ENCODE data around the gene SERPINH1. TPM values are rescaled to one million over a fixed set of nuclear protein-coding genes. Genes with fewer than 3 reads are reported as not detected.

Gene SERPINH1
- total and polyA plus RNA-seq, 4 donors = 112 to 585 (median 287) TPM

- 70% methylated on average over 10 of the region's 10 CpGs for WGBS, 2 donors
- Histone ChIP-seq H3K4me1 (ENCODE audit: control insufficient read depth in 5 of 5, insufficient read depth in 5 of 5, low read length in 5 of 5) (peaks cover 0 to 10% (median 0%) of the 10 kb centered on the region in 5 donors), H3K36me3 (ENCODE audit: control insufficient read depth in 4 of 4, insufficient read depth in 4 of 4, low read length in 4 of 4) (no peaks in the 10 kb centered on the region), H3K4me3 (no peak overlapping the region), H3K9ac (ENCODE audit: insufficient read depth in 1 of 2, low read length in 2 of 2) (no peak overlapping the region), H3K9me3 (ENCODE audit: control insufficient read depth in 4 of 4, insufficient read depth in 3 of 4, low read length in 3 of 4) (no peaks in the 10 kb centered on the region), H3K27ac (ENCODE audit: low read depth in 1 of 2, low read length in 1 of 2) (no peak overlapping the region), H3K27me3 (ENCODE audit: control insufficient read depth in 3 of 3, insufficient read depth in 3 of 3, low read length in 2 of 3) (peaks cover 0 to 10% (median 8%) of the 10 kb centered on the region in 3 donors)
- TF ChIP-seq, protein P1, sequence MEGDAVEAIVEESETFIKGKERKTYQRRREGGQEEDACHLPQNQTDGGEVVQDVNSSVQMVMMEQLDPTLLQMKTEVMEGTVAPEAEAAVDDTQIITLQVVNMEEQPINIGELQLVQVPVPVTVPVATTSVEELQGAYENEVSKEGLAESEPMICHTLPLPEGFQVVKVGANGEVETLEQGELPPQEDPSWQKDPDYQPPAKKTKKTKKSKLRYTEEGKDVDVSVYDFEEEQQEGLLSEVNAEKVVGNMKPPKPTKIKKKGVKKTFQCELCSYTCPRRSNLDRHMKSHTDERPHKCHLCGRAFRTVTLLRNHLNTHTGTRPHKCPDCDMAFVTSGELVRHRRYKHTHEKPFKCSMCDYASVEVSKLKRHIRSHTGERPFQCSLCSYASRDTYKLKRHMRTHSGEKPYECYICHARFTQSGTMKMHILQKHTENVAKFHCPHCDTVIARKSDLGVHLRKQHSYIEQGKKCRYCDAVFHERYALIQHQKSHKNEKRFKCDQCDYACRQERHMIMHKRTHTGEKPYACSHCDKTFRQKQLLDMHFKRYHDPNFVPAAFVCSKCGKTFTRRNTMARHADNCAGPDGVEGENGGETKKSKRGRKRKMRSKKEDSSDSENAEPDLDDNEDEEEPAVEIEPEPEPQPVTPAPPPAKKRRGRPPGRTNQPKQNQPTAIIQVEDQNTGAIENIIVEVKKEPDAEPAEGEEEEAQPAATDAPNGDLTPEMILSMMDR (IDR thresholded peaks at IDR 0.05; ENCODE audit: control extremely low read depth, extremely low read depth) = no peak
- ATAC-seq (ENCODE audit: insufficient read depth, low FRiP score) (no peak), DNase-seq (no peak)
Measured at GRCh38 chr11:75527938-75528735, 33.9 kb upstream of the SERPINH1 start.

DNA sequence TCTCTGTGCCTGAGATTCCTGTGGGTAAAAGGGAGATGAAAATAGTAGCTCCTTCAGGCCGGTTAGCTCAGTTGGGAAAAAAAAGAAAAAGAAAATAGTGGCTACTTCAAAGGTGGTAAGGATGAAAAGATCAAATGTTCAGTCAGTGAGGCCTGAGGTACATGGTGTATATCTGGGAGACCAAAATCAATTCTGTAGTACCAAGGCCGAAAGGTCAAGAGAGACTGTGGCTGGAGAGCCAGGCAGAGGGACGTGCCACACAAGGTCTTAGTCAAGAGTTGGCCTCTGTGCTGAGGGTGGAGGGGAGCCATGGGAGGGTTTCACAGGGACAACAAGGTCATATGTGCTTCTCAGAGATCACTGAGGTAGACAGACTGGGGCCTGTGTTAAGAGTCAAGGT is 31.5 kb upstream of the SERPINH1 start:
- ATAC-seq (ENCODE audit: insufficient read depth, low FRiP score) = no peak
- Histone ChIP-seq H3K4me3 (no peak overlapping the region), H3K27me3 (ENCODE audit: control insufficient read depth in 3 of 3, insufficient read depth in 3 of 3, low read length in 2 of 3) (no peaks in the 10 kb centered on the region), H3K27ac (ENCODE audit: low read depth in 1 of 2, low read length in 1 of 2) (no peak overlapping the region), H3K9me3 (ENCODE audit: control insufficient read depth in 4 of 4, insufficient read depth in 3 of 4, low read length in 3 of 4) (no peaks in the 10 kb centered on the region), H3K9ac (ENCODE audit: insufficient read depth in 1 of 2, low read length in 2 of 2) (no peak overlapping the region), H3K4me1 (ENCODE audit: control insufficient read depth in 5 of 5, insufficient read depth in 5 of 5, low read length in 5 of 5) (peaks cover 0 to 11% (median 3%) of the 10 kb centered on the region in 5 donors), H3K36me3 (ENCODE audit: control insufficient read depth in 4 of 4, insufficient read depth in 4 of 4, low read length in 4 of 4) (no peaks in the 10 kb centered on the region)
- TF ChIP-seq, protein P1 (IDR thresholded peaks at IDR 0.05; ENCODE audit: control extremely low read depth, extremely low read depth) = no peak
- 70 to 92% methylated on average over 3 of the region's 3 CpGs for WGBS, 2 donors
- DNase-seq = no peak

- TF ChIP-seq, protein P1 (IDR thresholded peaks at IDR 0.05; ENCODE audit: control extremely low read depth, extremely low read depth) = no peak
- no peaks in the 10 kb centered on the region for H3K27me3 ChIP-seq (ENCODE audit: control insufficient read depth in 3 of 3, insufficient read depth in 3 of 3, low read length in 2 of 3)
- H3K27ac ChIP-seq (ENCODE audit: low read depth in 1 of 2, low read length in 1 of 2) = no peak overlapping the region
- ATAC-seq (ENCODE audit: insufficient read depth, low FRiP score) (no peak), DNase-seq (no peak)
- 75 to 80% methylated on average over 4 of the region's 4 CpGs for WGBS, 2 donors
- no peaks in the 10 kb centered on the region for H3K9me3 ChIP-seq (ENCODE audit: control insufficient read depth in 4 of 4, insufficient read depth in 3 of 4, low read length in 3 of 4)
- no peaks in the 10 kb centered on the region for H3K36me3 ChIP-seq (ENCODE audit: control insufficient read depth in 4 of 4, insufficient read depth in 4 of 4, low read length in 4 of 4)
- no peak overlapping the region for H3K4me3 ChIP-seq
- no peak overlapping the region for H3K9ac ChIP-seq (ENCODE audit: insufficient read depth in 1 of 2, low read length in 2 of 2)
- H3K4me1 ChIP-seq (ENCODE audit: control insufficient read depth in 5 of 5, insufficient read depth in 5 of 5, low read length in 5 of 5) = peaks cover 0 to 11% (median 3%) of the 10 kb centered on the region in 5 donors
Measured at GRCh38 chr11:75531325-75531724, 30.7 kb upstream of the SERPINH1 start.

All from lung (tissue), 12 donors.